HG02938 (cell line): ENCODE measurements around the gene FARS2.

Experiments
- ATAC-seq: cut with Tn5 transposase; IDR thresholded peaks from one replicate; pipeline ENCODE4 v1.9.1; 2021; ENCODE audit warnings: mild to moderate bottlenecking, moderate library complexity; ENCODE audit not compliant: unreplicated experiment

Gene FARS2

GRCh38 chr6:5260661-5261544, at the start of gene FARS2, which contains the start of gene LYRM4:
Gene FARS2 (plus strand): TSS chr6:5261513.
Gene LYRM4 (minus strand): TSS chr6:5260950. CDS start chr6:5260733, 217 bp downstream.
- peak; percentile 71 for ATAC-seq

- no peak for ATAC-seq
Measured at GRCh38 chr6:5213836-5214235, 47.5 kb upstream of the FARS2 start.

GRCh38 chr6:5214570-5215052, 46.7 kb upstream of the FARS2 start:
- no peak for ATAC-seq

GRCh38 chr6:5215159-5215558, 46.2 kb upstream of the FARS2 start:
- no peak for ATAC-seq

- ATAC-seq, result no peak
Measured at GRCh38 chr6:5215799-5216198, 45.5 kb upstream of the FARS2 start.

- ATAC-seq, result no peak
Measured at GRCh38 chr6:5217356-5217755, 44.0 kb upstream of the FARS2 start.

GRCh38 chr6:5219011-5219691, 42.2 kb upstream of the FARS2 start:
- ATAC-seq, result no peak

- ATAC-seq, result no peak
Measured at GRCh38 chr6:5220443-5220842, 40.9 kb upstream of the FARS2 start.

GRCh38 chr6:5223309-5223708, 38.0 kb upstream of the FARS2 start:
- ATAC-seq, result no peak

GRCh38 chr6:5229356-5229755, 32.0 kb upstream of the FARS2 start:
- ATAC-seq, result no peak

- ATAC-seq, result no peak
Measured at GRCh38 chr6:5230081-5230480, 31.2 kb upstream of the FARS2 start.

GRCh38 chr6:5231289-5231688, 30.0 kb upstream of the FARS2 start:
- no peak for ATAC-seq

GRCh38 chr6:5234874-5235273, 26.4 kb upstream of the FARS2 start:
- no peak for ATAC-seq

- no peak for ATAC-seq
Measured at GRCh38 chr6:5235830-5236229, 25.5 kb upstream of the FARS2 start.

GRCh38 chr6:5237805-5238204, 23.5 kb upstream of the FARS2 start:
- no peak for ATAC-seq

GRCh38 chr6:5238336-5238735, 23.0 kb upstream of the FARS2 start:
- no peak for ATAC-seq

- no peak for ATAC-seq
Measured at GRCh38 chr6:5241252-5241651, 20.1 kb upstream of the FARS2 start.

GRCh38 chr6:5243069-5243468, 18.2 kb upstream of the FARS2 start:
- ATAC-seq, result no peak

- ATAC-seq, result no peak
Measured at GRCh38 chr6:5246141-5247097, 14.9 kb upstream of the FARS2 start.

- ATAC-seq, result no peak
Measured at GRCh38 chr6:5247201-5247600, 14.1 kb upstream of the FARS2 start.
